ENCODE measurements around the gene FTSJ3. TPM values are rescaled to one million over a fixed set of nuclear protein-coding genes. Genes with fewer than 3 reads are reported as not detected.

The FTSJ3 gene
- total and polyA plus RNA-seq, 2 experiments from 2014 or later, result 27.6 to 47.3 TPM

DNA sequence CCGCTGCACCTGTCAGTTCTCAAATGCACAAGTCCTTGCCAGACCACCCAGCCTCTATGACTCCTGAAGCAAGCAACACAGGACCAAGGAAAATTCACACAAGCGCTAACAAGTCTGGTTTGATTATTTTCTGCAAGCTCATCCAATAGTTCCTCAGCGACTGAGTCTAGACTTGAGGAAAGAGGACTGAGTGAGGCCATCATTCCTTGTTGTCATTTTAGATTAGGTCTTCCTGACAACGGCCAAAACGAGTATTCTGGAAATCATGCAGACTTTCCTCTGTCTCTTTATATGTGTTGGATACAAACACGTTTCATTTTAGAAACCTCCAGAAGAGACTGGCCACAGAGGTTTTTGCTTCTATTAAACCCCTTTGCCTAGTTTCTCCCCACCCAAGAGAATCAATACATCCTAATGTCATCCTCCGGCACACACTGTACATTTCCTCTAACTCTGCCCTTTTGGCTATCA is 54.6 kb downstream of the FTSJ3 start:
- Histone ChIP-seq H3K9me3 (ENCODE audit: low read depth) (no peaks in the 10 kb centered on the region), H3K9me2 (ENCODE audit: insufficient read depth) (no peaks in the 10 kb centered on the region), H2AFZ (peak overlapping the region; percentile 69), H3K36me3 (ENCODE audit: low read depth) (peaks cover 2% of the 10 kb centered on the region; the same call in 1 of the 2 replicates), H3F3A (ENCODE audit: insufficient read depth) (peaks cover 24% of the 10 kb centered on the region), H3K4me3 (peak overlapping the region; percentile 90), H4K20me1 (ENCODE audit: insufficient read depth) (peaks cover 17% of the 10 kb centered on the region), H3K79me2 (ENCODE audit: insufficient read depth) (peaks cover 91% of the 10 kb centered on the region), H3K4me1 (ENCODE audit: insufficient read depth) (peaks cover 33% of the 10 kb centered on the region), H3K9ac (peak overlapping the region; percentile 94), H3K27me3 (replicated peaks; ENCODE audit: insufficient read depth) (no peaks in the 10 kb centered on the region), H3K27ac (peak overlapping the region; percentile 98), H3K4me2 (ENCODE audit: unreplicated experiment) (peak overlapping the region; percentile 97)
- 7 to 8% methylated on average over 7 of the region's 7 CpGs for WGBS, 2 experiments (ENCODE audit: low coverage in 1 of 2, low lambda C conversion rate in 2 of 2, missing lambda C conversion rate in 2 of 2)
- TF ChIP-seq EZH2 (IDR thresholded peaks at IDR 0.05; ENCODE audit: insufficient read depth, poor library complexity, severe bottlenecking) (no peak), EZH2phosphoT487 (IDR thresholded peaks at IDR 0.05; ENCODE audit: insufficient read depth, low read depth) (no peak)
- in situ Hi-C loops (cut with MboI), result no loop called here
- DNase-seq, result peak; percentile 49

Other genes with a start within 250 kb of the FTSJ3 start
- gene TACO1, start 226.8 kb downstream of the FTSJ3 start, total RNA-seq (2014; rRNA removed; shearing (Covaris generic)), result 7.9 and 16.4 TPM in 2 replicates
- 22.3 and 23.8 TPM in 2 replicates for gene TACO1, start 226.8 kb downstream of the FTSJ3 start, polyA plus RNA-seq (2016; fragmentation: Nextera tagmentation; extraction: Ambion mirVana)
- 36.7 and 49.3 TPM in 2 replicates for gene MAP3K3, start 205.2 kb downstream of the FTSJ3 start, total RNA-seq (2014; rRNA removed; shearing (Covaris generic))
- 8.6 and 12.2 TPM in 2 replicates for gene MAP3K3, start 205.2 kb downstream of the FTSJ3 start, polyA plus RNA-seq (2016; fragmentation: Nextera tagmentation; extraction: Ambion mirVana)
- gene LIMD2, start 127.5 kb downstream of the FTSJ3 start, total RNA-seq (2014; rRNA removed; shearing (Covaris generic)), result 9.1 and 14.0 TPM in 2 replicates
- 13.6 and 15.8 TPM in 2 replicates for gene LIMD2, start 127.5 kb downstream of the FTSJ3 start, polyA plus RNA-seq (2016; fragmentation: Nextera tagmentation; extraction: Ambion mirVana)
- 13.9 and 15.7 TPM in 2 replicates for gene STRADA, start 85.9 kb downstream of the FTSJ3 start, total RNA-seq (2014; rRNA removed; shearing (Covaris generic))
- gene STRADA, start 85.9 kb downstream of the FTSJ3 start, polyA plus RNA-seq (2016; fragmentation: Nextera tagmentation; extraction: Ambion mirVana), result 21.6 and 22.3 TPM in 2 replicates
- gene CCDC47, start 54.1 kb downstream of the FTSJ3 start, total RNA-seq (2014; rRNA removed; shearing (Covaris generic)), result 72.2 and 74.2 TPM in 2 replicates
- gene CCDC47, start 54.1 kb downstream of the FTSJ3 start, polyA plus RNA-seq (2016; fragmentation: Nextera tagmentation; extraction: Ambion mirVana), result 60.5 and 61.6 TPM in 2 replicates
- 49.6 and 52.6 TPM in 2 replicates for gene DDX42, start 53.5 kb downstream of the FTSJ3 start, total RNA-seq (2014; rRNA removed; shearing (Covaris generic))
- 33.9 and 37.2 TPM in 2 replicates for gene DDX42, start 53.5 kb downstream of the FTSJ3 start, polyA plus RNA-seq (2016; fragmentation: Nextera tagmentation; extraction: Ambion mirVana)
- gene PSMC5, start 232 bp downstream of the FTSJ3 start, total RNA-seq (2014; rRNA removed; shearing (Covaris generic)), result 36.2 and 60.5 TPM in 2 replicates
- 178 and 180 TPM in 2 replicates for gene PSMC5, start 232 bp downstream of the FTSJ3 start, polyA plus RNA-seq (2016; fragmentation: Nextera tagmentation; extraction: Ambion mirVana)
- gene SMARCD2, start 15.0 kb upstream of the FTSJ3 start, total RNA-seq (2014; rRNA removed; shearing (Covaris generic)), result 85.1 and 88.5 TPM in 2 replicates
- gene SMARCD2, start 15.0 kb upstream of the FTSJ3 start, polyA plus RNA-seq (2016; fragmentation: Nextera tagmentation; extraction: Ambion mirVana), result 28.9 and 29.3 TPM in 2 replicates
- gene CSH2, start 46.0 kb upstream of the FTSJ3 start, total RNA-seq (2014; rRNA removed; shearing (Covaris generic)), result not detected in 2 replicates
- gene CSH2, start 46.0 kb upstream of the FTSJ3 start, polyA plus RNA-seq (2016; fragmentation: Nextera tagmentation; extraction: Ambion mirVana), result not detected in 2 replicates
- gene GH2, start 54.3 kb upstream of the FTSJ3 start, total RNA-seq (2014; rRNA removed; shearing (Covaris generic)), result not detected in 2 replicates
- not detected in 2 replicates for gene GH2, start 54.3 kb upstream of the FTSJ3 start, polyA plus RNA-seq (2016; fragmentation: Nextera tagmentation; extraction: Ambion mirVana)
- gene CSH1, start 68.9 kb upstream of the FTSJ3 start, total RNA-seq (2014; rRNA removed; shearing (Covaris generic)), result not detected in 2 replicates
- gene CSH1, start 68.9 kb upstream of the FTSJ3 start, polyA plus RNA-seq (2016; fragmentation: Nextera tagmentation; extraction: Ambion mirVana), result not detected in 2 replicates
- gene CSHL1, start 83.6 kb upstream of the FTSJ3 start, total RNA-seq (2014; rRNA removed; shearing (Covaris generic)), result not detected in 2 replicates
- not detected in 2 replicates for gene CSHL1, start 83.6 kb upstream of the FTSJ3 start, polyA plus RNA-seq (2016; fragmentation: Nextera tagmentation; extraction: Ambion mirVana)
- gene GH1, start 91.2 kb upstream of the FTSJ3 start, total RNA-seq (2014; rRNA removed; shearing (Covaris generic)), result not detected in 2 replicates
- not detected in 2 replicates for gene GH1, start 91.2 kb upstream of the FTSJ3 start, polyA plus RNA-seq (2016; fragmentation: Nextera tagmentation; extraction: Ambion mirVana)
- gene CD79B, start 104.7 kb upstream of the FTSJ3 start, total RNA-seq (2014; rRNA removed; shearing (Covaris generic)), result not detected in 2 replicates
- not detected in 2 replicates for gene CD79B, start 104.7 kb upstream of the FTSJ3 start, polyA plus RNA-seq (2016; fragmentation: Nextera tagmentation; extraction: Ambion mirVana)
- not detected in 2 replicates for gene SCN4A, start 145.3 kb upstream of the FTSJ3 start, total RNA-seq (2014; rRNA removed; shearing (Covaris generic))
- gene SCN4A, start 145.3 kb upstream of the FTSJ3 start, polyA plus RNA-seq (2016; fragmentation: Nextera tagmentation; extraction: Ambion mirVana), result not detected in 2 replicates
- gene PRR29, start 170.7 kb upstream of the FTSJ3 start, total RNA-seq (2014; rRNA removed; shearing (Covaris generic)), result not detected in 2 replicates
- gene PRR29, start 170.7 kb upstream of the FTSJ3 start, polyA plus RNA-seq (2016; fragmentation: Nextera tagmentation; extraction: Ambion mirVana), result 0.47 TPM in 1 of 2 replicates, not detected in the other
- gene ICAM2, start 193.0 kb upstream of the FTSJ3 start, total RNA-seq (2014; rRNA removed; shearing (Covaris generic)), result 0.97 and 3.4 TPM in 2 replicates
- gene ICAM2, start 193.0 kb upstream of the FTSJ3 start, polyA plus RNA-seq (2016; fragmentation: Nextera tagmentation; extraction: Ambion mirVana), result 0.94 and 1.3 TPM in 2 replicates